ENCODE data around the gene MICU1.

- TF ChIP-seq CTCF (IDR thresholded peaks at IDR 0.05; ENCODE audit: insufficient read depth, low read depth, low read length) = no peak
- TF ChIP-seq EZH2 (IDR thresholded peaks at IDR 0.05; ENCODE audit: insufficient read depth, low read length) = no peak
Measured at GRCh38 chr10:72661431-72661830, 35.6 kb upstream of the MICU1 start.

Measured in astrocyte (in vitro differentiated cells and primary cell).